ENCODE data around the gene LAT. TPM values are rescaled to one million over a fixed set of nuclear protein-coding genes. Genes with fewer than 3 reads are reported as not detected.
"Not testable (repeated sequence)": the region's sequence is repeated elsewhere in the genome, so short reads cannot be mapped to it uniquely, and the experiment has no call there.

LAT gene
- polyA plus RNA-seq, 1 of the 3 experiments (the other 2 are of a cell fraction) = 8.0 TPM

GRCh38 chr16:28938721-28939120 is 46.1 kb upstream of the LAT start:
- 79% methylated on average over 4 of the region's 7 CpGs for WGBS (ENCODE audit: low lambda C conversion rate)
- H3K4me1 ChIP-seq (ENCODE audit: control insufficient read depth in 1 of 2, insufficient read depth in 2 of 2, low read depth in 1 of 2, low read length in 1 of 2) = no peaks in the 10 kb centered on the region
- H3K27ac ChIP-seq (ENCODE audit: low read depth in 2 of 2, low read length in 1 of 2) = no peak overlapping the region
- H3K9me3 ChIP-seq = no peaks in the 10 kb centered on the region
- H4K20me1 ChIP-seq (ENCODE audit: insufficient read depth) = no peaks in the 10 kb centered on the region
- no peaks in the 10 kb centered on the region for H3K36me3 ChIP-seq (replicated peaks in 1 of 2; ENCODE audit: control insufficient read depth in 1 of 2, insufficient read depth in 2 of 2, low read length in 1 of 2)
- no peaks in the 10 kb centered on the region for H3F3A ChIP-seq (replicated peaks; ENCODE audit: insufficient read depth)
- H3K4me3 ChIP-seq (ENCODE audit: low read depth in 2 of 2, low read length in 1 of 2) = no peak overlapping the region
- H3K79me2 ChIP-seq (ENCODE audit: insufficient read depth) = no peaks in the 10 kb centered on the region
- no peak overlapping the region for H2AFZ ChIP-seq (ENCODE audit: low read depth)
- no peaks in the 10 kb centered on the region for H3K27me3 ChIP-seq (ENCODE audit: insufficient read depth)
- no peaks in the 10 kb centered on the region for H3K9me2 ChIP-seq
- DNase-seq = no peak
- H3K9ac ChIP-seq = no peak overlapping the region
- POLR2A ChIA-PET = no interaction called here
- CTCF ChIA-PET = interaction anchor here (1.0 kb wide), 2 partner anchors 35 to 58 kb away, joined by 3 read pairs; no protein-coding TSS in a partner anchor
- TF ChIP-seq CHD2 (IDR thresholded peaks at IDR 0.05; ENCODE audit: low read length, partially characterized antibody) (no peak), USF1 (IDR thresholded peaks at IDR 0.05; ENCODE audit: borderline replicate concordance, low read depth) (no peak), JUND (IDR thresholded peaks at IDR 0.05) (no peak), ZBTB33 (IDR thresholded peaks at IDR 0.05; ENCODE audit: borderline replicate concordance, low read depth) (no peak)
- H3K4me2 ChIP-seq = no peak overlapping the region

GRCh38 chr16:28939825-28940224 is 45.0 kb upstream of the LAT start:
- H3K27me3 ChIP-seq (ENCODE audit: insufficient read depth); H3K4me2 ChIP-seq; H3K27ac ChIP-seq (ENCODE audit: low read depth in 2 of 2, low read length in 1 of 2); H3K9ac ChIP-seq; H3K9me2 ChIP-seq; H3F3A ChIP-seq (replicated peaks; ENCODE audit: insufficient read depth); H3K4me3 ChIP-seq (ENCODE audit: low read depth in 2 of 2, low read length in 1 of 2); H2AFZ ChIP-seq (ENCODE audit: low read depth); H4K20me1 ChIP-seq (ENCODE audit: insufficient read depth); H3K79me2 ChIP-seq (ENCODE audit: insufficient read depth); H3K36me3 ChIP-seq (replicated peaks in 1 of 2; ENCODE audit: control insufficient read depth in 1 of 2, insufficient read depth in 2 of 2, low read length in 1 of 2); H3K9me3 ChIP-seq; H3K4me1 ChIP-seq (ENCODE audit: control insufficient read depth in 1 of 2, insufficient read depth in 2 of 2, low read depth in 1 of 2, low read length in 1 of 2); DNase-seq: not testable (repeated sequence)
- 84% methylated on average over 7 of the region's 7 CpGs for WGBS (ENCODE audit: low lambda C conversion rate)
- POLR2A ChIA-PET = interaction anchor here (1.0 kb wide), 1 partner anchor 35 kb away, joined by 3 read pairs; the partner anchor contains the start of gene SPNS1
- CTCF ChIA-PET = interaction anchor here (0.7 kb wide), 1 partner anchor 22 kb away, joined by 3 read pairs; no protein-coding TSS in a partner anchor

- H3K36me3 ChIP-seq (replicated peaks in 1 of 2; ENCODE audit: control insufficient read depth in 1 of 2, insufficient read depth in 2 of 2, low read length in 1 of 2) = no peaks in the 10 kb centered on the region
- H3K9me2 ChIP-seq = no peaks in the 10 kb centered on the region
- no peak overlapping the region for H3K4me3 ChIP-seq (ENCODE audit: low read depth in 2 of 2, low read length in 1 of 2)
- no peak for DNase-seq
- no peaks in the 10 kb centered on the region for H3K9me3 ChIP-seq
- no peaks in the 10 kb centered on the region for H3F3A ChIP-seq (replicated peaks; ENCODE audit: insufficient read depth)
- CTCF ChIA-PET = interaction anchor here (1.0 to 2.7 kb wide), 2 partner anchors 11 to 30 kb away, joined by 3 to 14 read pairs; partner anchors contain the start of gene CD19
- no peaks in the 10 kb centered on the region for H4K20me1 ChIP-seq (ENCODE audit: insufficient read depth)
- POLR2A ChIA-PET = no interaction called here
- no peak overlapping the region for H3K27ac ChIP-seq (ENCODE audit: low read depth in 2 of 2, low read length in 1 of 2)
- H3K79me2 ChIP-seq (ENCODE audit: insufficient read depth) = no peaks in the 10 kb centered on the region
- no peak overlapping the region for H3K4me2 ChIP-seq
- H3K27me3 ChIP-seq (ENCODE audit: insufficient read depth) = no peaks in the 10 kb centered on the region
- no peak overlapping the region for H3K9ac ChIP-seq
- no peak overlapping the region for H2AFZ ChIP-seq (ENCODE audit: low read depth)
- H3K4me1 ChIP-seq (ENCODE audit: control insufficient read depth in 1 of 2, insufficient read depth in 2 of 2, low read depth in 1 of 2, low read length in 1 of 2) = peaks cover 3 to 4% of the 10 kb centered on the region in 2 experiments; a peak in 1 of 4 replicates
- TF ChIP-seq CHD2 (IDR thresholded peaks at IDR 0.05; ENCODE audit: low read length, partially characterized antibody) = no peak
- TF ChIP-seq ELF1 (IDR thresholded peaks at IDR 0.05) = no peak
- no peak for TF ChIP-seq PBX3 (IDR thresholded peaks at IDR 0.05)
- no peak for TF ChIP-seq MXI1 (IDR thresholded peaks at IDR 0.05; ENCODE audit: low read depth, low read length)
- no peak for TF ChIP-seq SIN3A (IDR thresholded peaks at IDR 0.05; ENCODE audit: borderline replicate concordance, low read depth, low read length)
- TF ChIP-seq USF2 (IDR thresholded peaks at IDR 0.05; ENCODE audit: borderline replicate concordance, low read depth, low read length) = no peak
- TF ChIP-seq MAX (IDR thresholded peaks at IDR 0.05; ENCODE audit: low read depth) = no peak
- TF ChIP-seq CTCF (IDR thresholded peaks at IDR 0.05) = no peak
- TF ChIP-seq RFX5 (IDR thresholded peaks at IDR 0.05; ENCODE audit: low read length) = no peak
- no peak for TF ChIP-seq SMC3 (IDR thresholded peaks at IDR 0.05; ENCODE audit: low read depth, low read length)
- TF ChIP-seq TEAD4 (IDR thresholded peaks at IDR 0.05; ENCODE audit: borderline replicate concordance, insufficient read depth) = no peak
- no peak for TF ChIP-seq MEF2A (IDR thresholded peaks at IDR 0.05; ENCODE audit: borderline replicate concordance, low read depth)
- TF ChIP-seq RCOR1 (IDR thresholded peaks at IDR 0.05; ENCODE audit: low read length) = no peak
- no peak for TF ChIP-seq JUND (IDR thresholded peaks at IDR 0.05)
Measured at GRCh38 chr16:28943281-28943680, 41.6 kb upstream of the LAT start.
